Skeletal muscle tissue (tissue), 4 donors: Measurements from ENCODE around the gene S1PR3. TPM values are rescaled to one million over a fixed set of nuclear protein-coding genes. Genes with fewer than 3 reads are reported as not detected.

Experiments
- H3K27ac ChIP-seq: one replicate; pipeline ENCODE4 v1.7.0; 2013; ENCODE audit warnings: mild to moderate bottlenecking, low read depth, low read length, inconsistent platforms
- H3K27me3 ChIP-seq, 3 donors: one replicate each; pipeline ENCODE4 v1.7.0; 2013; ENCODE audit warnings: low read length in 3 of 3; ENCODE audit not compliant: control insufficient read depth in 3 of 3, insufficient read depth in 3 of 3
- H3K36me3 ChIP-seq, 3 donors: one replicate each; pipeline ENCODE4 v1.7.0; 2013; ENCODE audit warnings: low read length in 3 of 3; ENCODE audit not compliant: control insufficient read depth in 3 of 3, insufficient read depth in 3 of 3
- H3K4me1 ChIP-seq, 3 donors: one replicate each; pipeline ENCODE4 v1.7.0; 2013; ENCODE audit warnings: low read length in 3 of 3, mild to moderate bottlenecking in 3 of 3; ENCODE audit not compliant: control insufficient read depth in 3 of 3, insufficient read depth in 3 of 3
- H3K4me3 ChIP-seq, 3 donors: one replicate each; pipeline ENCODE4 v1.7.0; 2013; ENCODE audit warnings: low read length in 3 of 3
- H3K9ac ChIP-seq, 3 donors: one replicate each; pipeline ENCODE4 v1.7.0; 2013; ENCODE audit warnings: low read length in 3 of 3, mild to moderate bottlenecking in 3 of 3, moderate library complexity in 2 of 3, low read depth in 1 of 3
- H3K9me3 ChIP-seq, 3 donors: one replicate each; pipeline ENCODE4 v1.7.0; 2013; ENCODE audit warnings: low read length in 3 of 3; ENCODE audit not compliant: control insufficient read depth in 3 of 3
- total RNA-seq: library from RNA; depleted of rRNA; stranded (reverse); fragments of >200 nt; gene quantifications from one replicate; pipeline ENCODE4 v1.2.3, GENCODE V29; 2014
- donor health status: Osteomylitis.

S1PR3 gene
- total RNA-seq, 1 donor from 2014 or later: 12.5 TPM

DNA sequence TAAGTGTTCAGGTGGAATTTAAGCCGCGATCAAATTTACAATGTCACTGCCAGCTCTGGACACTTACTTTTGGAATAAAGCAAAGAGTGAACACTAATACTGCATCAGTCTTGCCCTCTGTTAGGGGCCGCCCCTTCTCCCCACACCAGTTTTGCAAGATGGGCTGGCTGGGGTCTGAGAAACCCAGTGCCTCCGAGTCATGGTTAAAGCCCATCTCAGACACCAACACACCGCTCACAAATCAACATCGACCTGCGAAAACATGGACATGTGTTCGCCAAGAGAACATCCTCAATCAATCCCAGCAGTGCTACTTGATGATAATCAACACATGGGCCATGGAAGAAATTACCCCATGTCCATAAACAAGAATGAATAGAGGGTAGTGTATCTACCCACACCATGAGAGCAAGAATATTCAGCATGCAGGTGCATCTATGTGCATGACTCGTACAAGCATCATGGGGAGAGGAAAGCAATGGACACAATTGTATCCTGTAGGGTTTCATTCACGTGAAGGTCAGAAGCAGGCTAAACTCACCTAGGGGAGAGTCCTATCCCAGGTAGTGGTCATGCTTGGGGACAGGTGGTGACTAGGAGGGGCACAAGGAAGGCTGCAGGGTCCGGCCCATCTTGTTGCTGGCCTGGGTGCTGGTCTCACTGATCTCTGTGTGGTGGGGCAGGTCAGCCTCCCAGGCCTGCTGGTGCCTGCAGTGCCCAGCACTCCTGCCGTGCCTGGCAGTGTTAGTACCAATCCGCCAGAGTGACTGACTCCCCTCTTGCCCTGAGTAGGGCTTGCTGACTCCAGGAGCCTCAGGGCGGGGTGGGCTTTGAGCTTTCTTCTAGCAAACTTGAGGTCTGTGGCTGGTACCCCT lies 5.0 kb downstream of the S1PR3 start:
- Histone ChIP-seq H3K9ac (no peak overlapping the region), H3K27me3 (peaks cover 14 to 22% (median 14%) of the 10 kb centered on the region in 3 donors), H3K9me3 (no peaks in the 10 kb centered on the region), H3K27ac (no peak overlapping the region), H3K36me3 (no peaks in the 10 kb centered on the region), H3K4me1 (peaks cover 22 to 28% (median 24%) of the 10 kb centered on the region in 3 donors), H3K4me3 (no peak overlapping the region)

GRCh38 chr9:88996921-88997235 lies 5.6 kb downstream of the S1PR3 start:
- Histone ChIP-seq H3K36me3 (no peaks in the 10 kb centered on the region), H3K27ac (no peak overlapping the region), H3K4me1 (peaks cover 19 to 28% (median 22%) of the 10 kb centered on the region in 3 donors)

GRCh38 chr9:88997646-88998045 lies 6.4 kb downstream of the S1PR3 start:
- Histone ChIP-seq H3K27ac (no peak overlapping the region), H3K27me3 (peaks cover 12 to 21% (median 18%) of the 10 kb centered on the region in 3 donors), H3K4me1 (peaks cover 13 to 28% (median 21%) of the 10 kb centered on the region in 3 donors), H3K36me3 (no peaks in the 10 kb centered on the region), H3K9me3 (no peaks in the 10 kb centered on the region), H3K9ac (no peak overlapping the region), H3K4me3 (no peak overlapping the region)

More at GRCh38 chr9:88996921-88997235, 5.6 kb downstream of the S1PR3 start:
- H3K4me3 ChIP-seq: no peak overlapping the region
- no peaks in the 10 kb centered on the region for H3K9me3 ChIP-seq
- H3K9ac ChIP-seq: no peak overlapping the region
- H3K27me3 ChIP-seq: peaks cover 14 to 21% (median 17%) of the 10 kb centered on the region in 3 donors

DNA sequence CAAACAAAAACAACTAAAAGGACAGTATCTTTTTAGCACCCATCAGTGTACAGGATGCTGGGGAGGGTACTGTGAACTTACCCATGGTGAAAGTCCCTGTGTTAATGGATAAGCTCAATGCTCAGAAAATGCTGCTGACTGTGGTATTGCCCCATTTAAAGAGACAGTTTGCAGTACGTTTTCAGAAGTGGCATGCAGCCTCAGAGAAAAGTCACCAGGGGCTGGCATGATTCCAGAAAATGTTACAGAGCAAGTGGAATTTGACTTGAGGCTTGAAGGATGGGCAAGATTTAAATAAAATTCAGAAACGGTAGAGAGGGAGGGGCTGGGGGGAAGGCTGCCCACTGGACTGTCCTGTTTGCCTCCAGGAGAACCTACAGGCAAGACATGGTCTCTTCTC lies 7.2 kb downstream of the S1PR3 start:
- peaks cover 12 to 20% (median 18%) of the 10 kb centered on the region in 3 donors for H3K27me3 ChIP-seq
- H3K36me3 ChIP-seq: no peaks in the 10 kb centered on the region
- H3K27ac ChIP-seq: no peak overlapping the region
- no peak overlapping the region for H3K4me3 ChIP-seq
- peaks cover 13 to 28% (median 21%) of the 10 kb centered on the region in 3 donors for H3K4me1 ChIP-seq
- no peak overlapping the region for H3K9ac ChIP-seq
- H3K9me3 ChIP-seq: no peaks in the 10 kb centered on the region

DNA sequence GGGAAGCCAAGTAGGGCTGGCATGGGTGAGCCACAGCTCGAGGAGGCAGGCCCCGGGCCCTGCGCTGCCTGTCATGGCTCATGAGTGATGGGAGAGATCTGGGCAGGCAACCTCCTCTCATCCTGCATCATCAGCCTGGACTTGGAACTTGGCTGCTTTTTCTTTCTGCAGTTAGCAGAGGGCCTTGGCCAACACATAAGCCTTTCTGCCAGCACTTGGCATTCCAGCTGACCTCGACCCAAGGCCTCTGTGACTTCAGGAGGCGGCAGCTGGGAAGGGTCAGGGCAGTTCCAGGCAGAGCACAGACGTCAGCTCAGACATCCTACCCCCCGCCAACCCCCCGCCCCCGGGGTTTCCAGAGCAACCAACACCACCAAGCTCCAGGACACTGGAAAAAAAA lies 7.6 kb downstream of the S1PR3 start:
- H3K9ac ChIP-seq: no peak overlapping the region

GRCh38 chr9:89000371-89000781 lies 9.1 kb downstream of the S1PR3 start:
- Histone ChIP-seq H3K9me3 (no peaks in the 10 kb centered on the region), H3K9ac (no peak overlapping the region), H3K4me3 (no peak overlapping the region), H3K27ac (no peak overlapping the region), H3K4me1 (peaks cover 7 to 21% (median 17%) of the 10 kb centered on the region in 3 donors), H3K36me3 (no peaks in the 10 kb centered on the region), H3K27me3 (peaks cover 4 to 13% (median 7%) of the 10 kb centered on the region in 3 donors)

More for the DNA sequence above, 7.6 kb downstream of the S1PR3 start:
- Histone ChIP-seq H3K36me3 (no peaks in the 10 kb centered on the region), H3K27me3 (peaks cover 8 to 18% (median 18%) of the 10 kb centered on the region in 3 donors), H3K4me3 (no peak overlapping the region), H3K9me3 (no peaks in the 10 kb centered on the region), H3K27ac (no peak overlapping the region), H3K4me1 (peaks cover 13 to 26% (median 21%) of the 10 kb centered on the region in 3 donors)

- Histone ChIP-seq H3K27me3 (peaks cover 4 to 13% (median 6%) of the 10 kb centered on the region in 3 donors), H3K9me3 (no peaks in the 10 kb centered on the region), H3K27ac (no peak overlapping the region), H3K4me3 (peak overlapping the region in 1 of 3 donors; percentile 41), H3K9ac (peak overlapping the region in 2 of 3 donors; percentile 15 to 50), H3K36me3 (no peaks in the 10 kb centered on the region), H3K4me1 (peaks cover 7 to 21% (median 17%) of the 10 kb centered on the region in 3 donors)
Measured at GRCh38 chr9:89000973-89001916, 10.0 kb downstream of the S1PR3 start.

- Histone ChIP-seq H3K9ac (no peak overlapping the region), H3K36me3 (no peaks in the 10 kb centered on the region), H3K9me3 (no peaks in the 10 kb centered on the region), H3K4me1 (peaks cover 7 to 19% (median 17%) of the 10 kb centered on the region in 3 donors), H3K27ac (no peak overlapping the region), H3K27me3 (peaks cover 4 to 13% (median 6%) of the 10 kb centered on the region in 3 donors), H3K4me3 (no peak overlapping the region)
Measured at GRCh38 chr9:89001917-89002540, 10.8 kb downstream of the S1PR3 start.

GRCh38 chr9:89002987-89003386 lies 11.7 kb downstream of the S1PR3 start:
- H3K4me3 ChIP-seq: no peak overlapping the region
- no peak overlapping the region for H3K9ac ChIP-seq
- H3K36me3 ChIP-seq: no peaks in the 10 kb centered on the region
- no peak overlapping the region for H3K27ac ChIP-seq
- peaks cover 7 to 17% (median 17%) of the 10 kb centered on the region in 3 donors for H3K4me1 ChIP-seq
- H3K27me3 ChIP-seq: peaks cover 4 to 13% (median 6%) of the 10 kb centered on the region in 3 donors
- H3K9me3 ChIP-seq: no peaks in the 10 kb centered on the region
